Prostate gland (tissue), 2 donors: ENCODE measurements around the gene CUL1. TPM values are rescaled to one million over a fixed set of nuclear protein-coding genes. Genes with fewer than 3 reads are reported as not detected.

Experiments used
- DNase-seq: peaks from one replicate; pipeline ENCODE4 v3.0.0-alpha.2; 2019; ENCODE audit warnings: low spot score
- H3K27ac ChIP-seq, 2 donors: fragments of 200-600 bp; sonication (generic); 2 replicates each; pipeline ENCODE4 v1.5.1; 2017 to 2019
- H3K27me3 ChIP-seq: fragments of 200-600 bp; sonication (generic); replicated peaks from 2 replicates; pipeline ENCODE4 v1.5.1; 2019; ENCODE audit not compliant: insufficient read depth
- H3K36me3 ChIP-seq, 2 donors: fragments of 200-600 bp; sonication (generic); 1 replicate in 1 of 2; 2 replicates in 1 of 2; pipeline versions ENCODE4 v1.5.1 to v1.8.1; 2017 to 2019
- H3K4me1 ChIP-seq: fragments of 200-600 bp; sonication (generic); replicated peaks from 2 replicates; pipeline ENCODE4 v1.5.1; 2019
- H3K4me3 ChIP-seq, 2 donors: fragments of 200-600 bp; sonication (generic); 2 replicates each; pipeline ENCODE4 v1.5.1; 2017 to 2019
- H3K9me3 ChIP-seq: fragments of 200-600 bp; sonication (generic); 2 replicates; pipeline ENCODE4 v1.5.1; 2017
- POLR2A ChIP-seq: fragments of 450-650 bp; IDR thresholded peaks from one replicate; pipeline ENCODE4 v1.6.1; 2016; ENCODE audit warnings: antibody characterized with exemption, mild to moderate bottlenecking
- POLR2AphosphoS5 ChIP-seq: sonication (generic); formaldehyde crosslinking; IDR thresholded peaks from one replicate; pipeline ENCODE4 v1.6.1; 2017; ENCODE audit warnings: antibody characterized with exemption
- WGBS: methylation state at CpG from one replicate; pipeline ENCODE4 v1.1.5; 2018; 5-methylcytosine and 5-hydroxymethylcytosine counted together
- intact Hi-C: fragments of 100-400 bp; cut with DNase I; formaldehyde crosslinking; loops from one replicate; pipeline ENCODE4 v1.14.2; 2022
- total RNA-seq, 2 donors: library from RNA; depleted of rRNA; stranded (reverse); fragments of >200 nt; gene quantifications; one replicate each; pipeline ENCODE4 v1.1.0, GENCODE V29; 2016
- TF ChIP-seq, protein P1 (sequence below), 4 experiments: fragments of 200-600 bp in 2 of 4; fragments of 450-650 bp in 2 of 4; sonication (generic) in 2 of 4; IDR thresholded peaks; 1 replicate in 3 of 4; 2 replicates in 1 of 4; pipeline ENCODE4 v1.5.1; 2016 to 2019; ENCODE audit warnings: antibody characterized with exemption in 4 of 4, mild to moderate bottlenecking in 2 of 4, moderate library complexity in 2 of 4

CUL1 gene
- total RNA-seq, 2 donors from 2014 or later, result 39.0 to 105 TPM

- H3K4me1 ChIP-seq, result no peaks in the 10 kb centered on the region
- H3K9me3 ChIP-seq, result no peaks in the 10 kb centered on the region
- H3K4me3 ChIP-seq, result no peak overlapping the region
- H3K27me3 ChIP-seq, result no peaks in the 10 kb centered on the region
- TF ChIP-seq, protein P1, sequence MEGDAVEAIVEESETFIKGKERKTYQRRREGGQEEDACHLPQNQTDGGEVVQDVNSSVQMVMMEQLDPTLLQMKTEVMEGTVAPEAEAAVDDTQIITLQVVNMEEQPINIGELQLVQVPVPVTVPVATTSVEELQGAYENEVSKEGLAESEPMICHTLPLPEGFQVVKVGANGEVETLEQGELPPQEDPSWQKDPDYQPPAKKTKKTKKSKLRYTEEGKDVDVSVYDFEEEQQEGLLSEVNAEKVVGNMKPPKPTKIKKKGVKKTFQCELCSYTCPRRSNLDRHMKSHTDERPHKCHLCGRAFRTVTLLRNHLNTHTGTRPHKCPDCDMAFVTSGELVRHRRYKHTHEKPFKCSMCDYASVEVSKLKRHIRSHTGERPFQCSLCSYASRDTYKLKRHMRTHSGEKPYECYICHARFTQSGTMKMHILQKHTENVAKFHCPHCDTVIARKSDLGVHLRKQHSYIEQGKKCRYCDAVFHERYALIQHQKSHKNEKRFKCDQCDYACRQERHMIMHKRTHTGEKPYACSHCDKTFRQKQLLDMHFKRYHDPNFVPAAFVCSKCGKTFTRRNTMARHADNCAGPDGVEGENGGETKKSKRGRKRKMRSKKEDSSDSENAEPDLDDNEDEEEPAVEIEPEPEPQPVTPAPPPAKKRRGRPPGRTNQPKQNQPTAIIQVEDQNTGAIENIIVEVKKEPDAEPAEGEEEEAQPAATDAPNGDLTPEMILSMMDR (IDR thresholded peaks at IDR 0.05), result no peak
- TF ChIP-seq POLR2A (no peak), POLR2AphosphoS5 (no peak)
- no peaks in the 10 kb centered on the region for H3K36me3 ChIP-seq
- 91% methylated on average over 9 of the region's 9 CpGs for WGBS
- H3K27ac ChIP-seq, result no peak overlapping the region
- intact Hi-C loops, result no loop called here
- no peak for DNase-seq
These were observed 115.2 kb downstream of the CUL1 start for GRCh38 chr7:148813890-148814289.

- 59% methylated on average over 10 of the region's 10 CpGs for WGBS
- H3K4me1 ChIP-seq, result no peaks in the 10 kb centered on the region
- TF ChIP-seq POLR2AphosphoS5 (no peak), POLR2A (no peak)
- TF ChIP-seq, protein P1 (IDR thresholded peaks at IDR 0.05), result no peak
These were observed 116.3 kb downstream of the CUL1 start for GRCh38 chr7:148814922-148815559.

GRCh38 chr7:148815612-148816011 lies 116.9 kb downstream of the CUL1 start:
- Histone ChIP-seq H3K36me3 (no peaks in the 10 kb centered on the region), H3K27me3 (no peaks in the 10 kb centered on the region), H3K27ac (no peak overlapping the region), H3K4me3 (no peak overlapping the region), H3K9me3 (no peaks in the 10 kb centered on the region), H3K4me1 (no peaks in the 10 kb centered on the region)
- no peak for TF ChIP-seq POLR2A
- TF ChIP-seq, protein P1 (IDR thresholded peaks at IDR 0.05), result no peak
- intact Hi-C loops, result no loop called here
- WGBS, result 65% methylated on average over 3 of the region's 3 CpGs
- no peak for DNase-seq

More at GRCh38 chr7:148814922-148815559, 116.3 kb downstream of the CUL1 start:
- intact Hi-C loops, result no loop called here
- H3K36me3 ChIP-seq, result no peaks in the 10 kb centered on the region
- no peak for DNase-seq
- H3K4me3 ChIP-seq, result no peak overlapping the region
- H3K27ac ChIP-seq, result no peak overlapping the region
- H3K27me3 ChIP-seq, result no peaks in the 10 kb centered on the region
- no peaks in the 10 kb centered on the region for H3K9me3 ChIP-seq

GRCh38 chr7:148819697-148820360 lies 121.1 kb downstream of the CUL1 start:
- TF ChIP-seq, protein P1 (IDR thresholded peaks at IDR 0.05), result no peak
- no peak for TF ChIP-seq POLR2A
- no peak for TF ChIP-seq POLR2AphosphoS5
- intact Hi-C loops, result no loop called here
- DNase-seq, result no peak

GRCh38 chr7:148821422-148821821 lies 122.7 kb downstream of the CUL1 start:
- TF ChIP-seq POLR2A, result no peak
- no peak for TF ChIP-seq POLR2AphosphoS5
- TF ChIP-seq, protein P1 (IDR thresholded peaks at IDR 0.05), result no peak
- WGBS, result 95% methylated on average over 2 of the region's 2 CpGs
- Histone ChIP-seq H3K4me3 (no peak overlapping the region), H3K27me3 (no peaks in the 10 kb centered on the region), H3K9me3 (no peaks in the 10 kb centered on the region), H3K27ac (no peak overlapping the region), H3K36me3 (no peaks in the 10 kb centered on the region), H3K4me1 (no peaks in the 10 kb centered on the region)
- DNase-seq, result no peak
- intact Hi-C loops, result no loop called here

More at GRCh38 chr7:148819697-148820360, 121.1 kb downstream of the CUL1 start:
- no peak overlapping the region for H3K4me3 ChIP-seq
- no peaks in the 10 kb centered on the region for H3K4me1 ChIP-seq
- H3K27me3 ChIP-seq, result no peaks in the 10 kb centered on the region
- no peaks in the 10 kb centered on the region for H3K9me3 ChIP-seq
- H3K36me3 ChIP-seq, result no peaks in the 10 kb centered on the region
- 93% methylated on average over 6 of the region's 6 CpGs for WGBS
- H3K27ac ChIP-seq, result no peak overlapping the region
